H9 (cell line): Measurements from ENCODE around the gene CYP17A1. TPM values are rescaled to one million over a fixed set of nuclear protein-coding genes. Genes with fewer than 3 reads are reported as not detected.

Experiments
- DNase-seq: peaks from one replicate; pipeline ENCODE4 v3.0.0-alpha.2; 2017
- H2AFZ ChIP-seq: one replicate; pipeline ENCODE4 v1.6.1; 2013; ENCODE audit warnings: mild to moderate bottlenecking, low read length, control low read depth, moderate library complexity
- H2AK5ac ChIP-seq: 2 replicates; pipeline ENCODE4 v1.6.1; 2013; ENCODE audit warnings: low read length, control low read depth, mixed read lengths; ENCODE audit not compliant: insufficient read length
- H2BK120ac ChIP-seq: one replicate; pipeline ENCODE4 v1.6.1; 2013; ENCODE audit warnings: low read depth, mild to moderate bottlenecking, low read length, control low read depth, inconsistent platforms; ENCODE audit not compliant: poor library complexity, severe bottlenecking
- H2BK12ac ChIP-seq: 2 replicates; pipeline ENCODE4 v1.6.1; 2013; ENCODE audit warnings: low read length, control low read depth, mixed read lengths, low read depth; ENCODE audit not compliant: insufficient read length
- H2BK15ac ChIP-seq: 2 replicates; pipeline ENCODE4 v1.6.1; 2013; ENCODE audit warnings: low read depth, low read length, control low read depth
- H2BK20ac ChIP-seq: one replicate; pipeline ENCODE4 v1.6.1; 2013; ENCODE audit warnings: low read depth, mild to moderate bottlenecking, low read length, control low read depth, inconsistent platforms; ENCODE audit not compliant: poor library complexity, severe bottlenecking
- H2BK5ac ChIP-seq: 2 replicates; pipeline ENCODE4 v1.6.1; 2013; ENCODE audit warnings: low read length, control low read depth, mixed read lengths; ENCODE audit not compliant: insufficient read length
- H3K14ac ChIP-seq: 2 replicates; pipeline ENCODE4 v1.6.1; 2013; ENCODE audit warnings: low read length, control low read depth; ENCODE audit not compliant: insufficient read depth
- H3K18ac ChIP-seq: 2 replicates; pipeline ENCODE4 v1.6.1; 2013; ENCODE audit warnings: low read depth, mild to moderate bottlenecking, mixed read lengths, low read length, control low read depth; ENCODE audit not compliant: insufficient read length
- H3K23ac ChIP-seq: 2 replicates; pipeline ENCODE4 v1.6.1; 2013; ENCODE audit warnings: low read length, control low read depth, mixed read lengths, low read depth; ENCODE audit not compliant: insufficient read length
- H3K23me2 ChIP-seq: 2 replicates; pipeline ENCODE4 v1.6.1; 2013; ENCODE audit warnings: low read depth, mild to moderate bottlenecking, mixed read lengths, low read length, control low read depth; ENCODE audit not compliant: insufficient read length, poor library complexity, severe bottlenecking
- H3K27ac ChIP-seq: 2 replicates; pipeline ENCODE4 v1.5.1; 2013; ENCODE audit warnings: low read length, control low read depth, mixed read lengths, low read depth; ENCODE audit not compliant: insufficient read length
- H3K27me3 ChIP-seq: 2 replicates; pipeline ENCODE4 v1.6.1; 2013; ENCODE audit warnings: low read length, control low read depth, inconsistent platforms; ENCODE audit not compliant: insufficient read depth
- H3K4ac ChIP-seq: 2 replicates; pipeline ENCODE4 v1.6.1; 2013; ENCODE audit warnings: low read depth, mild to moderate bottlenecking, control low read depth, inconsistent platforms, low read length, moderate library complexity
- H3K4me1 ChIP-seq: 2 replicates; pipeline ENCODE4 v1.6.1; 2013; ENCODE audit warnings: low read length, control low read depth, inconsistent platforms; ENCODE audit not compliant: insufficient read depth
- H3K4me2 ChIP-seq: 2 replicates; pipeline ENCODE4 v1.6.1; 2013; ENCODE audit warnings: low read length, control low read depth, mixed read lengths; ENCODE audit not compliant: insufficient read length, insufficient read depth
- H3K56ac ChIP-seq: 2 replicates; pipeline ENCODE4 v1.6.1; 2013; ENCODE audit warnings: low read depth, mild to moderate bottlenecking, mixed read lengths, low read length, control low read depth; ENCODE audit not compliant: insufficient read length
- H3K79me1 ChIP-seq: 2 replicates; pipeline ENCODE4 v1.6.1; 2013; ENCODE audit warnings: low read depth, mild to moderate bottlenecking, moderate library complexity, low read length, control low read depth, inconsistent platforms; ENCODE audit not compliant: insufficient read depth, poor library complexity, severe bottlenecking
- H3K79me2 ChIP-seq: 2 replicates; pipeline ENCODE4 v1.6.1; 2013; ENCODE audit warnings: low read length, control low read depth, inconsistent platforms; ENCODE audit not compliant: insufficient read depth
- H3K9ac ChIP-seq: 2 replicates; pipeline ENCODE4 v1.6.1; 2013; ENCODE audit warnings: low read length, control low read depth, mixed read lengths; ENCODE audit not compliant: insufficient read length; ENCODE audit errors: extremely low read depth
- H3K9me3 ChIP-seq: one replicate; pipeline ENCODE4 v1.6.1; 2013; ENCODE audit warnings: low read depth, low read length, inconsistent platforms; ENCODE audit not compliant: control insufficient read depth
- H3T11ph ChIP-seq: one replicate; pipeline ENCODE4 v1.6.1; 2013; ENCODE audit warnings: mild to moderate bottlenecking, low read length, control low read depth, inconsistent platforms
- H4K20me1 ChIP-seq: one replicate; pipeline ENCODE4 v1.6.1; 2013; ENCODE audit not compliant: control insufficient read depth, insufficient read length, insufficient read depth
- H4K5ac ChIP-seq: 2 replicates; pipeline ENCODE4 v1.6.1; 2013; ENCODE audit warnings: low read depth, mild to moderate bottlenecking, mixed read lengths, low read length, control low read depth; ENCODE audit not compliant: insufficient read length
- H4K8ac ChIP-seq: replicated peaks from 2 replicates; pipeline ENCODE4 v1.6.1; 2013; ENCODE audit warnings: low read length, control low read depth, mixed read lengths, low read depth; ENCODE audit not compliant: insufficient read length
- H4K91ac ChIP-seq: 2 replicates; pipeline ENCODE4 v1.6.1; 2013; ENCODE audit warnings: low read depth, mild to moderate bottlenecking, moderate library complexity, mixed read lengths, low read length, control low read depth; ENCODE audit not compliant: insufficient read length
- H3K27ac Mint-ChIP-seq, 3 experiments: 2 replicates in 2 of 3; 3 replicates in 1 of 3; pipeline ENCODE4 v1.8.0; 2020 to 2021; ENCODE audit warnings: mixed read lengths in 3 of 3, mild to moderate bottlenecking in 1 of 3, moderate library complexity in 1 of 3
- H3K27me3 Mint-ChIP-seq: 2 replicates; pipeline ENCODE4 v1.8.0; 2021; ENCODE audit warnings: low read depth, mild to moderate bottlenecking, moderate library complexity, mixed read lengths
- H3K36me3 Mint-ChIP-seq, 3 experiments: 2 replicates in 2 of 3; 3 replicates in 1 of 3; pipeline ENCODE4 v1.8.0; 2020 to 2021; ENCODE audit warnings: low read depth in 3 of 3, mixed read lengths in 3 of 3; ENCODE audit not compliant: insufficient read depth in 1 of 3
- H3K4me1 Mint-ChIP-seq, 2 experiments: 2 replicates each; pipeline ENCODE4 v1.8.0; 2020; ENCODE audit warnings: mixed read lengths in 2 of 2
- H3K4me3 Mint-ChIP-seq, 2 experiments: 2 replicates in 1 of 2; 3 replicates in 1 of 2; pipeline ENCODE4 v1.8.0; 2020 to 2021; ENCODE audit warnings: mild to moderate bottlenecking in 2 of 2, mixed read lengths in 2 of 2, moderate library complexity in 1 of 2
- H3K9me3 Mint-ChIP-seq, 2 experiments: 2 replicates in 1 of 2; 3 replicates in 1 of 2; pipeline ENCODE4 v1.8.0; 2020; ENCODE audit warnings: mild to moderate bottlenecking in 2 of 2, mixed read lengths in 2 of 2, moderate library complexity in 1 of 2
- WGBS: extraction: QIAGEN DNeasy Blood & Tissue Kit; methylation state at CpG from one replicate; pipeline ENCODE4 v1.1.7; 2013; ENCODE audit warnings: missing lambda C conversion rate, low lambda C conversion rate, mixed read lengths; ENCODE audit not compliant: insufficient read length; ENCODE audit errors: extremely low coverage; 5-methylcytosine and 5-hydroxymethylcytosine counted together
- total RNA-seq: library from RNA; stranded (reverse); gene quantifications from 2 replicates; pipeline ENCODE4 v1.2.1, GENCODE V29; 2021
- TF ChIP-seq, protein P1 (sequence below): fragments of 200-600 bp; sonication (generic); conservative IDR thresholded peaks from 3 replicates; pipeline ENCODE4 v1.8.0; 2021; ENCODE audit warnings: antibody characterized with exemption, mild to moderate bottlenecking

CYP17A1 gene
- total RNA-seq, 1 experiment from 2014 or later, result not detected

DNA sequence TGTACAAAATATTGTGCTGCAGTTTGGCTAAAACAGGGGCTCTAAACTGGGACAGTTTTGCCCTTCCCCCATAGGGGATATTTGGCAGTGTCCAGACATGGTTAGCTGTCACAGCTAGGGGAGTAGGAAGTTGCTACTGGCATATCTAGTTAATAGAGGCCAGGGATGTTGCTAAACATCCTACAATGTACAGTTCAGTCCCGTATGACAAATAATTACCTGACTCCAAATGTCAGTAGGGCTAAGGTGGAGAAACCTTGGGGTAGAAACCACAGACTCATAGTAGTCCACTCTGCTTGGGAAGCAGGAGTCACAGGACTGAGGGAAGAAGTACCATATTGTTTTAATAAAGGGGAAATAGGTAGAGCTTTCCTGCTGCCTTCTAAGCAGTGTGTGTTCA is 53.6 kb downstream of the CYP17A1 start:
- Mint-ChIP-seq H3K4me1 (peaks cover 25 to 30% of the 10 kb centered on the region in 2 experiments), H3K36me3 (no peaks in the 10 kb centered on the region), H3K27me3 (no peaks in the 10 kb centered on the region), H3K27ac (no peak overlapping the region), H3K9me3 (no peaks in the 10 kb centered on the region), H3K4me3 (no peak overlapping the region)
- no peak overlapping the region for H3T11ph ChIP-seq
- H2BK15ac ChIP-seq, result no peak overlapping the region
- no peak overlapping the region for H3K4me2 ChIP-seq
- H3K56ac ChIP-seq, result no peak overlapping the region
- TF ChIP-seq, protein P1, sequence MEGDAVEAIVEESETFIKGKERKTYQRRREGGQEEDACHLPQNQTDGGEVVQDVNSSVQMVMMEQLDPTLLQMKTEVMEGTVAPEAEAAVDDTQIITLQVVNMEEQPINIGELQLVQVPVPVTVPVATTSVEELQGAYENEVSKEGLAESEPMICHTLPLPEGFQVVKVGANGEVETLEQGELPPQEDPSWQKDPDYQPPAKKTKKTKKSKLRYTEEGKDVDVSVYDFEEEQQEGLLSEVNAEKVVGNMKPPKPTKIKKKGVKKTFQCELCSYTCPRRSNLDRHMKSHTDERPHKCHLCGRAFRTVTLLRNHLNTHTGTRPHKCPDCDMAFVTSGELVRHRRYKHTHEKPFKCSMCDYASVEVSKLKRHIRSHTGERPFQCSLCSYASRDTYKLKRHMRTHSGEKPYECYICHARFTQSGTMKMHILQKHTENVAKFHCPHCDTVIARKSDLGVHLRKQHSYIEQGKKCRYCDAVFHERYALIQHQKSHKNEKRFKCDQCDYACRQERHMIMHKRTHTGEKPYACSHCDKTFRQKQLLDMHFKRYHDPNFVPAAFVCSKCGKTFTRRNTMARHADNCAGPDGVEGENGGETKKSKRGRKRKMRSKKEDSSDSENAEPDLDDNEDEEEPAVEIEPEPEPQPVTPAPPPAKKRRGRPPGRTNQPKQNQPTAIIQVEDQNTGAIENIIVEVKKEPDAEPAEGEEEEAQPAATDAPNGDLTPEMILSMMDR, result no peak
- H4K8ac ChIP-seq, result no peak overlapping the region
- DNase-seq, result no peak
- no peaks in the 10 kb centered on the region for H3K9me3 ChIP-seq
- H3K4ac ChIP-seq, result no peak overlapping the region
- no peak overlapping the region for H2AK5ac ChIP-seq
- no peak overlapping the region for H2BK20ac ChIP-seq
- no CpG with 5 or more reads among the region's 1 CpG for WGBS
- H3K23me2 ChIP-seq, result no peaks in the 10 kb centered on the region
- no peak overlapping the region for H2BK12ac ChIP-seq
- no peak overlapping the region for H4K5ac ChIP-seq
- H3K18ac ChIP-seq, result no peak overlapping the region
- H2BK5ac ChIP-seq, result no peak overlapping the region
- no peak overlapping the region for H3K14ac ChIP-seq
- peaks cover 11% of the 10 kb centered on the region; the same call in 1 of the 2 replicates for H3K4me1 ChIP-seq
- H2AFZ ChIP-seq, result no peak overlapping the region
- H2BK120ac ChIP-seq, result no peak overlapping the region
- H3K27ac ChIP-seq, result no peak overlapping the region
- H3K23ac ChIP-seq, result no peak overlapping the region
- H4K91ac ChIP-seq, result no peak overlapping the region
- H3K79me2 ChIP-seq, result no peaks in the 10 kb centered on the region
- no peaks in the 10 kb centered on the region for H3K27me3 ChIP-seq
- no peaks in the 10 kb centered on the region for H4K20me1 ChIP-seq
- H3K9ac ChIP-seq, result no peak overlapping the region
- no peaks in the 10 kb centered on the region for H3K79me1 ChIP-seq
